ENCODE results near the gene TTC39B. TPM values are rescaled to one million over a fixed set of nuclear protein-coding genes. Genes with fewer than 3 reads are reported as not detected.

TTC39B gene
- total RNA-seq, 1 experiment from 2014 or later, result 8.0 TPM

DNA sequence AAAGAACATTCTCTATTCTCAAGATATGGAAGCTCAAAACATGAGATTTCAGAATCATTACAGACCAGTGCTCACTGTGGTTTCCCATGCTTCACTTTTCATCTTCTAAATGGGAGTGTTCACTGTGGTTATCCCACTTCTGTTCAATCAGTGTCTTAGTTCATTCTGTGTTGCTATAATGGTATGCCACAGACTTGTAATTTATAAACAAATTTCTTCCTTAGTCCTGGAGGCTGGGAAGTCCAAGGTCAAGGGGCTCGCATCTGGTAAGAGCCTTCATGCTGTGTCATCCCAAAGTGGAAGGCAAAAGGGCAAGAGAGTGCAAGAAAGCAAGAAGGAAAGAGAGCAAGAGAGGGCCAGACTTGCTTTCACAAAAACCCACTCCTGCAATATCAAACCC, 146.3 kb downstream of the TTC39B start:
- no peak for DNase-seq (ENCODE audit: low read depth, low spot score)
- in situ Hi-C loops (cut with HindIII; ENCODE audit: low pct_unique_long_range_greater_than_20kb, low sequenced_read_pairs), result no loop called here

DNA sequence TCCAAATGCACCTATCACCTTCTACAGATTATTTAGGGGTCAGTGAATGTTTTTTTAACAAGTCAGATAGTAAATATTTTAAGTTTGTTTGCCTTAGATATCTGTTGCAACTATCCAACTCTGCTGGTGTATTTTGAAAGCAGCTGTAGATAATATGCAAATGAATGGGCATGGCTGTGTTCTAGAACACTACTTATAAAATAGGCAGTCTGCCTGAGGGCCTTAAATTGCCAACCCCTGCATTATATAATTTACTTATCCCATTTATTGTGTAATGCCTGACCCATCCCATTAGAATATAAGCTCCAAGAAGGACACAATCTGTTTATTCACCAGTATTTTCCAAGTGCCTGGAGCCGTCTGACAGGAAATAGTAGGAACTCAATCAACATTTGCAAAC, 149.0 kb downstream of the TTC39B start:
- in situ Hi-C loops (cut with HindIII; ENCODE audit: low pct_unique_long_range_greater_than_20kb, low sequenced_read_pairs), result no loop called here
- no peak for DNase-seq (ENCODE audit: low read depth, low spot score)

- DNase-seq (ENCODE audit: low read depth, low spot score), result no peak
- in situ Hi-C loops (cut with HindIII; ENCODE audit: low pct_unique_long_range_greater_than_20kb, low sequenced_read_pairs), result no loop called here
Measured at GRCh38 chr9:15157381-15157780, 149.6 kb downstream of the TTC39B start.

- in situ Hi-C loops (cut with HindIII; ENCODE audit: low pct_unique_long_range_greater_than_20kb, low sequenced_read_pairs), result no loop called here
Measured at GRCh38 chr9:15156241-15156640, 150.8 kb downstream of the TTC39B start.

GRCh38 chr9:15155826-15156225, 151.2 kb downstream of the TTC39B start:
- in situ Hi-C loops (cut with HindIII; ENCODE audit: low pct_unique_long_range_greater_than_20kb, low sequenced_read_pairs), result no loop called here

More at GRCh38 chr9:15156241-15156640, 150.8 kb downstream of the TTC39B start:
- DNase-seq (ENCODE audit: low read depth, low spot score), result no peak

DNA sequence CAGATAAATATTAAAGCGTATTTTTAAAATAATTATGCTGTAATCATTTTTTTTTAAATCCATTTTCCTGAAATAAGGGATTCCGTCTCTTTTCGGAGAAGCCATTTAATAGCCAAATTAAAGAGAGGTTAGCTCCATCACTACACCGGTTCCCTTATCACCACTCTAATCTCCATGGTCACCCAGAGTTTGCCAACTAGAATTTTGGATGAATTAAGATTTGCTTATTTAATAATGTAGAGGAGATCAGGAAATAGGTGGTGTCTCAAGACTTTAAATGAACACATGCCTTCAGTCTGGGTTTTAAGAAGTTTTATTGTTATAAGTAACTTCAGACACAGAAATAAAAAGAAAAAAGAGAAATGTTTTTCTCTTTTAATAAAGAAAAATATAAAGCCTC, 151.7 kb downstream of the TTC39B start:
- in situ Hi-C loops (cut with HindIII; ENCODE audit: low pct_unique_long_range_greater_than_20kb, low sequenced_read_pairs), result no loop called here
- no peak for DNase-seq (ENCODE audit: low read depth, low spot score)

More at GRCh38 chr9:15155826-15156225, 151.2 kb downstream of the TTC39B start:
- no peak for DNase-seq (ENCODE audit: low read depth, low spot score)

GRCh38 chr9:15154677-15155076, 152.3 kb downstream of the TTC39B start:
- in situ Hi-C loops (cut with HindIII; ENCODE audit: low pct_unique_long_range_greater_than_20kb, low sequenced_read_pairs), result no loop called here
- DNase-seq (ENCODE audit: low read depth, low spot score), result no peak

GRCh38 chr9:15153961-15154360, 153.1 kb downstream of the TTC39B start:
- DNase-seq (ENCODE audit: low read depth, low spot score), result no peak
- in situ Hi-C loops (cut with HindIII; ENCODE audit: low pct_unique_long_range_greater_than_20kb, low sequenced_read_pairs), result no loop called here

DNA sequence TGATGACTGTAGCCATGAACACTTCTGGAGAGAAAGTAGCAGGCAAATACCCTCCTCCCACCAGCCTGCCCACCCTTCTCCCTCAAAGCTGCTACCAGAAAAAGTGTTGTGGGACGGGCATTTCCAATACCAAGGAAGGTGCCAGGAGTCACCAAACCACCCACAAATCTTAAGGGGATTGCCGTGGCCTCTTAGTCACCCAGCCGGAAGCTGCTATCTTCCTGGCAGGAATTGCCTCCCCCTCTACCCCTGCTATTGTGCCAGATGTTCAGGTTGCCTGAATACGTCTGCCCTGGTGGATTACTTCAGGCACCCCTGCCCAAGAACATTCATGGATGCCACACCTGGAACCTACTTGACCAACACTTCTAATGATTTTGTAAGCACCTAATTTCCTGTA, 156.1 kb downstream of the TTC39B start:
- in situ Hi-C loops (cut with HindIII; ENCODE audit: low pct_unique_long_range_greater_than_20kb, low sequenced_read_pairs), result no loop called here
- no peak for DNase-seq (ENCODE audit: low read depth, low spot score)

DNA sequence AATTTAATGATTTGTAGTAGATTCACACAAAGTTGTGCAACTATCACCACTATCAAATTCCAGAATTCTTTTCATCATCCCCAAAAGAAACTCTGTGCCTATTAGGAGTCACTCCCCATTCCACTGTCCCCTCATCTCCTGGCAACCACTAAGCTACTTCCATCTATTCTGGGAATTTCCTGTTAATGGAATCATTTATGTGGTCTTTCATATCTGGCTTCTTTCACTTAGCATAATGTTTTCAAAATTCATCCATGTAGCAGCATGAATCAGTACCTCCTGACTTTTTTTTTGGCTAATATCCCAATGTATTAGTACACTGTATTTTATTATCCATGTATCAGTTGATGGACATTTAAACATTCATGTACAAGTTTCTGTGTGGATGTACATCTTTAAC, 157.6 kb downstream of the TTC39B start:
- in situ Hi-C loops (cut with HindIII; ENCODE audit: low pct_unique_long_range_greater_than_20kb, low sequenced_read_pairs), result no loop called here

DNA sequence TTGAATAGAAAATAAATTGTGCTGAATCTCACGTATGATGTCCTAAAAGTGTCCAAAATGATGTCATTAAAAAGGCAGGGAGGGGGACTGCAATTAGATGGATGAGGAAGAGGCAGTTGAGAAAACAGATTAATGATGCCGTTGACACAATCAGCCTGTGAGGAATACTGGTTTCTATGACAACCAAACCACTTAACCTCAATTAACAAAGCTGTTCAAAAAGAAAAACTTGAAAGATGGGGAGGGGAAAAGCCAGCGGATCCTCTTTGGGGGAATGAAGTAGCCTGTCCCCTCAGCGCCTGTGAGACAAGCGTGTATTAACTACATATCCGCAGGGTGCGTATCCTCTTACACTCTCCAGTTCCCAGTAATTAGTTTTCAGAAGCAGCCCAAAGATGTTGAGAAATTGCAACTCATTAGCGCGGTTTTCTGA, 160.7 kb downstream of the TTC39B start:
- no peak for DNase-seq (ENCODE audit: low read depth, low spot score)
- in situ Hi-C loops (cut with HindIII; ENCODE audit: low pct_unique_long_range_greater_than_20kb, low sequenced_read_pairs), result no loop called here

More for the DNA sequence above, 157.6 kb downstream of the TTC39B start:
- DNase-seq (ENCODE audit: low read depth, low spot score), result no peak

GRCh38 chr9:15144622-15145061, 162.4 kb downstream of the TTC39B start:
- no peak for DNase-seq (ENCODE audit: low read depth, low spot score)
- in situ Hi-C loops (cut with HindIII; ENCODE audit: low pct_unique_long_range_greater_than_20kb, low sequenced_read_pairs), result no loop called here

DNA sequence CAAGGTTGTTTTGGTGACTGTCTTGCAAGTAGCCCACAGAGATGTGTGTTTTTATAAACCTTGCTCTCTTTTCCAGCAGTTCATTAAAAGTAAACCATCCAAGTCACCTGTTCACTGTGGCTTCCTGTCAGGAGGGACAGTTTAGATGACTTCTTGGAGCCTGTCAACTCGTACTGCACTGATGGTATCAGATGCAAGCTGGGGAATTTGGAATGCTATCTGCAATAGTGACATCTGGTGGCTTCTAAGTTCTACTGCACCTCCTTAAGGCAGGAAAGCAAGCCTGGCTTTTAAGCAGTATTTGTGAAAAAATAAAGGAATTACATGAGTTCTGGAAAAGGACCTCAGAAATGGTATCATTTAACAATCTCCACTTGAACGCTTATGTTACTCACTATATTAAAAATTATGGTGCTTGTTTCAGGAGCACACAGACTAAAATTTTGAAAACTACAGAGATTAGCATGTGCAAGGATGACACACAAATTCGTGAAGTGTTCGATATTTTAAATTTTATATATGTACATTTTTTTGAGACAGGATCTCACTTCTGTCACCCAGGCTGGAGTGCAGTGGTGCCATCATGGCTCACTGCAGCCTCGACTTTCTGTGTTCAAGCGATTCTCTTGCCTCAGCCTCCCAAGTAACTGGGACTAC, 164.0 kb downstream of the TTC39B start:
- in situ Hi-C loops (cut with HindIII; ENCODE audit: low pct_unique_long_range_greater_than_20kb, low sequenced_read_pairs), result no loop called here

GRCh38 chr9:15140051-15140450, 167.0 kb downstream of the TTC39B start:
- in situ Hi-C loops (cut with HindIII; ENCODE audit: low pct_unique_long_range_greater_than_20kb, low sequenced_read_pairs), result no loop called here
- DNase-seq (ENCODE audit: low read depth, low spot score), result no peak

More for the DNA sequence above, 164.0 kb downstream of the TTC39B start:
- peak; percentile 61 for DNase-seq (ENCODE audit: low read depth, low spot score)

- no peak for DNase-seq (ENCODE audit: low read depth, low spot score)
- in situ Hi-C loops (cut with HindIII; ENCODE audit: low pct_unique_long_range_greater_than_20kb, low sequenced_read_pairs), result no loop called here
Measured at GRCh38 chr9:15139469-15139868, 167.5 kb downstream of the TTC39B start.

DNA sequence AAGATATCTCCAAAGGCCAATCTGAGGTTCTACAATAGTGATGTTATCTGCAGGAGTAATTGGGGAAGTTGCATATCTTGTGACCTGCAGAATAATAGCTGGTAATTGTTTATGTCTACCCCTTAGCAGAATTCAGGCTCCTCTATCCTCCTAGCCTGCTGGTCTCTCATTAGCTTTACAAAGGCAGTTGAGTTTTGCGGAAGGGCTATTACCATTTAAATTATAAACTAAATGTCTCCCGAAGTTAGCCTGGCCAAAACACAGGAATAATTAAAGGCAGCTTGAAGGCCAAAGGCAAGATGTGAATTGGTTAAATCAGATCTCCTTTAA, 168.7 kb downstream of the TTC39B start:
- no peak for DNase-seq (ENCODE audit: low read depth, low spot score)
- in situ Hi-C loops (cut with HindIII; ENCODE audit: low pct_unique_long_range_greater_than_20kb, low sequenced_read_pairs), result no loop called here

DNA sequence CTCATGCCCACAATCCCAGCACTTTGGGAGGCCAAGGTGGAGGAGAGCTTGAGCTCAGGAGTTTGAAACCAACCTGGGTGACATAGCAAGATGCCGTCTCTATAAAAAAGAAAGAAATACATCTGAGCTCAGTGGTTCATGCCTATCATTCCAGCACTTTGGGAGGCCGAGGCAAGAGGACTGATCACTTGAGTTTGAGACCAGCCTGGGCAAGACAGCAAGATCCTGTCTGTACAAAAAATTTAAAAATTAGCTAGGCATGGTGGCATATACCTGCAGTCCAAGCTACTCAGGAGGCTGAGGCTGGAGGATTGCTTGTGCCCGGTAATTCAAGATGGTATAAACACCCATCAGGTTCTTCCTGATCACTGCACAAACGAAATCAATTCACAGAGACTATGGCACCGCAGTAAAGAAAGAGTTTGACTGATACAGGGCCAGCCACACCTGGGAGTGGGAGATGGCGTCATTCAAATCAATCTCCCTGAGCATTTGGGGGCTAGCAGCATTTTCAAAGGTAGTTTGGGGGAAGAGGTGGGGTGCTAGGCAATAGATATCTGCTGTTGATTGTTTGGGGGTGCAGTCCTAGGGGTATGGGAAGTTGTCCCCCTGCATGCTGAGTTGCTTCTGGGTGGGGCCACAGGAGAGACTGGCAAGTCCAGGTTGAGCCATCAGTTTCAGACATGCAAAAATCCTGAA, 169.2 kb downstream of the TTC39B start:
- in situ Hi-C loops (cut with HindIII; ENCODE audit: low pct_unique_long_range_greater_than_20kb, low sequenced_read_pairs), result no loop called here

DNA sequence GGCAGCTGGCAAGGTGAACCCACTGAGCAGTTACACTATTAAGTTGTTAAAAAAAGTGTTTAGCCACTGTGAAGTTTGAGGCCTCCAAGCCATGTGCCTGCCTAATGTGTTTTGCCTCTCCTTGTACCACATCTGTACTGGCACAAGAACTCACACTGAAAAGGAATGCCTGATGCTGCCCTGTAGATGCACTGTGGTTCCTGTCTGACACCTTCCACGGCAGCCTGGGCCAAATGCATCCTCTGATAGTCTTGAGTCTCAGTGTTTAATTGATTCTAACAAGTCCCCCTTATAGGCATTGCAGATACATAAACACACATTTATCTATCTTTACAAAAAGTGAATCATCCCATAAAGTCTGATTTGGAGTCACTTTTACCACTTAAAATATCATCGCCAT, 169.9 kb downstream of the TTC39B start:
- in situ Hi-C loops (cut with HindIII; ENCODE audit: low pct_unique_long_range_greater_than_20kb, low sequenced_read_pairs), result no loop called here
- no peak for DNase-seq (ENCODE audit: low read depth, low spot score)

More for the DNA sequence above, 169.2 kb downstream of the TTC39B start:
- DNase-seq (ENCODE audit: low read depth, low spot score), result no peak

DNA sequence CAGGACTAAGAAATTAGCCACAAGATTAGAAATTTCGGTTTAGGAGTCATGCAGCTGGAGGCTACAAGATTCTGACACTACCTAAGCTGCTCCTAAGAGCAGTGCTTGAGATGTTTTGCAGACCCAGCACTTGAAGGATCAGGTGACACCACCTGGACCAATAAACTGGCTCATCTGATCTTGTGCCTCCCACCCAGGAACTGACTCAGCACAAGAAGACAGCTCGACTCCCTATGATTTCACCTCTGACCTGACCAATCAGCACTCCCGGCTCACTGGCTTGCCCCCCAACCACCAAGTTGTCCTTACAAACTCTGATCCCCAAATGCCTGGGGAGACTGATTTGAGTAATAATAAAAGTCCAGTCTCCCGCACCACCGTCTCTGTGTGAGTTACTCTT, 170.4 kb downstream of the TTC39B start:
- in situ Hi-C loops (cut with HindIII; ENCODE audit: low pct_unique_long_range_greater_than_20kb, low sequenced_read_pairs), result no loop called here
- peak; percentile 26 for DNase-seq (ENCODE audit: low read depth, low spot score)
